Liver (tissue), 9 donors: ENCODE results near the gene BRSK2. TPM values are rescaled to one million over a fixed set of nuclear protein-coding genes. Genes with fewer than 3 reads are reported as not detected.
"Not testable (repeated sequence)": the region's sequence is repeated elsewhere in the genome, so short reads cannot be mapped to it uniquely, and the experiment has no call there.

Source experiments
- DNase-seq: peaks from one replicate; pipeline ENCODE4 v3.0.0-alpha.2; 2017; ENCODE audit warnings: low spot score
- H3K27ac ChIP-seq, 2 donors: one replicate each; pipeline ENCODE4 v1.7.0; 2013; ENCODE audit warnings: inconsistent platforms in 2 of 2, low read length in 2 of 2, control low read depth in 1 of 2, low read depth in 1 of 2, mild to moderate bottlenecking in 1 of 2
- H3K27me3 ChIP-seq, 4 donors: one replicate each; pipeline versions ENCODE4 v1.6.1 to v1.7.0; 2013; ENCODE audit warnings: low read length in 3 of 4, inconsistent platforms in 1 of 4, mild to moderate bottlenecking in 1 of 4, moderate library complexity in 1 of 4; ENCODE audit not compliant: control insufficient read depth in 4 of 4, insufficient read depth in 4 of 4
- H3K36me3 ChIP-seq, 4 donors: one replicate each; pipeline versions ENCODE4 v1.6.1 to v1.7.0; 2013; ENCODE audit warnings: low read length in 3 of 4, mild to moderate bottlenecking in 3 of 4, low read depth in 1 of 4, moderate library complexity in 1 of 4; ENCODE audit not compliant: control insufficient read depth in 4 of 4, insufficient read depth in 3 of 4
- H3K4me1 ChIP-seq, 4 donors: one replicate each; pipeline versions ENCODE4 v1.6.1 to v1.7.0; 2013; ENCODE audit warnings: low read length in 3 of 4, mild to moderate bottlenecking in 3 of 4, moderate library complexity in 1 of 4; ENCODE audit not compliant: control insufficient read depth in 4 of 4, insufficient read depth in 4 of 4
- H3K4me3 ChIP-seq, 3 donors: one replicate each; pipeline versions ENCODE4 v1.6.1 to v1.7.0; 2013; ENCODE audit warnings: low read length in 3 of 3, control low read depth in 1 of 3, low read depth in 1 of 3, mild to moderate bottlenecking in 1 of 3
- H3K9ac ChIP-seq, 2 donors: one replicate each; pipeline ENCODE4 v1.7.0; 2013; ENCODE audit warnings: low read length in 2 of 2, mild to moderate bottlenecking in 2 of 2, moderate library complexity in 2 of 2, control low read depth in 1 of 2, low read depth in 1 of 2
- H3K9me3 ChIP-seq, 4 donors: one replicate each; pipeline versions ENCODE4 v1.6.1 to v1.7.0; 2013; ENCODE audit warnings: low read length in 3 of 4; ENCODE audit not compliant: control insufficient read depth in 4 of 4
- ATF3 ChIP-seq: IDR thresholded peaks from 2 replicates; pipeline ENCODE4 v1.6.1; 2016; ENCODE audit warnings: antibody characterized with exemption
- CTCF ChIP-seq: fragments of 150-350 bp; IDR thresholded peaks from 2 replicates; pipeline ENCODE4 v1.5.1; 2017; ENCODE audit warnings: improper control_type of control experiment, low read depth, low read length; ENCODE audit not compliant: missing input control
- EGR1 ChIP-seq, 2 donors: IDR thresholded peaks; 2 replicates each; pipeline ENCODE4 v1.6.1; 2016 to 2018; ENCODE audit warnings: antibody characterized with exemption in 2 of 2, low read depth in 2 of 2
- FOXA1 ChIP-seq: IDR thresholded peaks from 2 replicates; pipeline ENCODE4 v1.6.1; 2016; ENCODE audit warnings: antibody characterized with exemption
- FOXA2 ChIP-seq: IDR thresholded peaks from 2 replicates; pipeline ENCODE4 v1.6.1; 2016; ENCODE audit warnings: antibody characterized with exemption
- GABPA ChIP-seq, 2 donors: IDR thresholded peaks in 1 of 2; conservative IDR thresholded peaks in 1 of 2; 2 replicates each; pipeline ENCODE4 v1.6.1; 2016; ENCODE audit warnings: antibody characterized with exemption in 2 of 2, mild to moderate bottlenecking in 1 of 2, moderate library complexity in 1 of 2
- HNF4A ChIP-seq, 2 donors: conservative IDR thresholded peaks; 2 replicates each; pipeline ENCODE4 v1.6.1; 2016; ENCODE audit warnings: antibody characterized with exemption in 2 of 2, mild to moderate bottlenecking in 2 of 2
- HNF4G ChIP-seq: IDR thresholded peaks from 2 replicates; pipeline ENCODE4 v1.6.1; 2016; ENCODE audit warnings: antibody characterized with exemption
- JUND ChIP-seq, 2 donors: IDR thresholded peaks; 2 replicates each; pipeline ENCODE4 v1.6.1; 2016; ENCODE audit warnings: antibody characterized with exemption in 2 of 2
- MAX ChIP-seq: IDR thresholded peaks from 2 replicates; pipeline ENCODE4 v1.6.1; 2016; ENCODE audit warnings: antibody characterized with exemption
- NR2F2 ChIP-seq: IDR thresholded peaks from 2 replicates; pipeline ENCODE4 v1.6.1; 2016; ENCODE audit warnings: antibody characterized with exemption
- RAD21 ChIP-seq, 2 donors: IDR thresholded peaks; 2 replicates each; pipeline ENCODE4 v1.6.1; 2016; ENCODE audit warnings: antibody characterized with exemption in 2 of 2, mild to moderate bottlenecking in 2 of 2
- REST ChIP-seq: IDR thresholded peaks from 2 replicates; pipeline ENCODE4 v1.6.1; 2016; ENCODE audit warnings: antibody characterized with exemption, mild to moderate bottlenecking
- RXRA ChIP-seq, 2 donors: IDR thresholded peaks; 2 replicates each; pipeline ENCODE4 v1.6.1; 2017 to 2018; ENCODE audit warnings: antibody characterized with exemption in 2 of 2, mild to moderate bottlenecking in 1 of 2
- SP1 ChIP-seq: IDR thresholded peaks from 2 replicates; pipeline ENCODE4 v1.6.1; 2018; ENCODE audit warnings: antibody characterized with exemption, mild to moderate bottlenecking
- TAF1 ChIP-seq: conservative IDR thresholded peaks from 2 replicates; pipeline ENCODE4 v1.6.1; 2016; ENCODE audit warnings: antibody characterized with exemption, mild to moderate bottlenecking
- YY1 ChIP-seq: IDR thresholded peaks from 2 replicates; pipeline ENCODE4 v1.6.1; 2016; ENCODE audit warnings: antibody characterized with exemption, mild to moderate bottlenecking
- ZBTB33 ChIP-seq: IDR thresholded peaks from 2 replicates; pipeline ENCODE4 v1.6.1; 2016; ENCODE audit warnings: antibody characterized with exemption
- WGBS: extraction: QIAGEN DNeasy Blood & Tissue Kit; methylation state at CpG from one replicate; pipeline ENCODE4 v1.1.7; 2013; 5-methylcytosine and 5-hydroxymethylcytosine counted together
- polyA plus RNA-seq, 2 donors: library from polyadenylated mRNA; stranded (reverse) in 1 of 2; unstranded in 1 of 2; fragments of 200-250 nt in 1 of 2; fragments of >200 nt in 1 of 2; fragmentation: Nextera tagmentation in 1 of 2; extraction: Ambion mirVana in 1 of 2; gene quantifications; one replicate each; pipeline versions ENCODE4 v1.2.1 to v1.2.3, GENCODE V29; 2013 to 2015
- total RNA-seq, 2 donors: library from RNA; depleted of rRNA; stranded (reverse); fragments of >200 nt; gene quantifications; one replicate each; pipeline ENCODE4 v1.2.3, GENCODE V29; 2014
- donor health status: healthy.
- donor health status: healthy.
- donor health status: healthy.
- donor health status: healthy.
- donor health status: healthy.

Gene BRSK2
- total and polyA plus RNA-seq, 4 donors = 0.05 to 0.17 TPM; not detected in 2

- H3K9ac ChIP-seq = no peak overlapping the region
- no peak for DNase-seq
- H3K27me3 ChIP-seq = no peaks in the 10 kb centered on the region
- no peaks in the 10 kb centered on the region for H3K4me1 ChIP-seq
- no peak overlapping the region for H3K4me3 ChIP-seq
- H3K9me3 ChIP-seq = no peaks in the 10 kb centered on the region
- no peak for TF ChIP-seq CTCF
- peak in 1 of 2 donors; percentile 16 for TF ChIP-seq RAD21 (IDR thresholded peaks at IDR 0.05)
- H3K27ac ChIP-seq = no peak overlapping the region
- H3K36me3 ChIP-seq = no peaks in the 10 kb centered on the region
- 61% methylated on average over 16 of the region's 16 CpGs for WGBS
Measured at GRCh38 chr11:1358286-1358685, 31.4 kb upstream of the BRSK2 start.

- H3K9ac ChIP-seq, H3K27me3 ChIP-seq, H3K4me1 ChIP-seq, H3K27ac ChIP-seq, H3K9me3 ChIP-seq, H3K36me3 ChIP-seq, DNase-seq, H3K4me3 ChIP-seq: not testable (repeated sequence)
- WGBS = 91% methylated on average over 17 of the region's 17 CpGs
Measured at GRCh38 chr11:1358931-1359330, 30.8 kb upstream of the BRSK2 start.

GRCh38 chr11:1359556-1359955, 30.2 kb upstream of the BRSK2 start:
- WGBS = 91% methylated on average over 16 of the region's 16 CpGs

More at GRCh38 chr11:1359556-1359955, 30.2 kb upstream of the BRSK2 start:
- no peak for DNase-seq
- H3K27ac ChIP-seq = no peak overlapping the region
- H3K4me3 ChIP-seq = no peak overlapping the region
- H3K4me1 ChIP-seq = no peaks in the 10 kb centered on the region
- H3K36me3 ChIP-seq = no peaks in the 10 kb centered on the region
- no peak overlapping the region for H3K9ac ChIP-seq
- TF ChIP-seq SP1 (no peak), MAX (no peak), RAD21 (IDR thresholded peaks at IDR 0.05) (no peak), TAF1 (no peak), HNF4G (no peak), FOXA1 (no peak), NR2F2 (no peak), ZBTB33 (no peak), FOXA2 (no peak), REST (no peak), GABPA (IDR thresholded peaks at IDR 0.05 in 1 of 2, conservative IDR thresholded peaks at IDR 0.05 in 1 of 2) (no peak), HNF4A (conservative IDR thresholded peaks at IDR 0.05) (no peak), EGR1 (IDR thresholded peaks at IDR 0.05; ENCODE audit: low read depth in 2 of 2) (no peak), JUND (IDR thresholded peaks at IDR 0.05) (no peak), YY1 (no peak), ATF3 (no peak), RXRA (IDR thresholded peaks at IDR 0.05) (no peak), CTCF (no peak)
- H3K9me3 ChIP-seq = peaks cover 0 to 2% (median 0%) of the 10 kb centered on the region in 4 donors
- H3K27me3 ChIP-seq = no peaks in the 10 kb centered on the region
